Measurements from ENCODE around the gene TEX51. TPM values are rescaled to one million over a fixed set of nuclear protein-coding genes. Genes with fewer than 3 reads are reported as not detected.

TEX51 gene
- total RNA-seq, 2 experiments from 2014 or later: not detected

GRCh38 chr2:126916744-126917143 is 18.1 kb downstream of the TEX51 start:
- Mint-ChIP-seq H3K36me3 (ENCODE audit: low read depth) (no peaks in the 10 kb centered on the region), H3K27ac (no peak overlapping the region), H3K4me1 (no peaks in the 10 kb centered on the region), H3K4me3 (no peak overlapping the region), H3K9me3 (no peaks in the 10 kb centered on the region), H3K27me3 (peaks cover 3% of the 10 kb centered on the region)
- POLR2A ChIA-PET: no interaction called here
- CTCF ChIA-PET: no interaction called here
- DNase-seq: no peak

DNA sequence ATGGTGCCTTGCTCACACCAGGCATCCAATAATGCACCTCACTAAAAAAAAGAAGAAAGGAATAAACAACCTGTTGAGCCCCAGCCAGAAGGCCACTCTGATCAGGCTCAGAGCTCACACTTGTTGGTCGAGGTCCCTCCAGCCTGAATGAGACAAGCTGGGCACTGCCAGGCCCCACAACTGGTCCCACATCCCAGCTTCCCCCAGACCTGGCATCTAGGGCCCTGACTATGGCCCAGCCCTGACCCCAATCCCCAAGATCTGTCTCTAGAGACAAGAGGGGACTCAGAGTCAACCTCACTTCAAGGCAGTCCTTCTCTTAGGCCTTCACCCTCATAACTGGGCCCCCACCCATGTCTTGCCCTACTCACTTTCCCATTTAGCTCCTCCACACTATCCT is 22.4 kb downstream of the TEX51 start:
- Mint-ChIP-seq H3K9me3 (no peaks in the 10 kb centered on the region), H3K27ac (no peak overlapping the region), H3K27me3 (peaks cover 10% of the 10 kb centered on the region), H3K4me3 (no peak overlapping the region), H3K4me1 (no peaks in the 10 kb centered on the region), H3K36me3 (ENCODE audit: low read depth) (no peaks in the 10 kb centered on the region)
- ChIA-PET POLR2A (no interaction called here), CTCF (no interaction called here)
- DNase-seq: no peak

- H3K27ac Mint-ChIP-seq: no peak overlapping the region
- ChIA-PET CTCF (interaction anchor here (0.6 kb wide), 1 partner anchor 1057 kb away, joined by 3 read pairs; no protein-coding TSS in a partner anchor), POLR2A (no interaction called here)
- no peak for DNase-seq
- H3K4me3 Mint-ChIP-seq: no peak overlapping the region
- H3K4me1 Mint-ChIP-seq: no peaks in the 10 kb centered on the region
- no peaks in the 10 kb centered on the region for H3K36me3 Mint-ChIP-seq (ENCODE audit: low read depth)
- H3K9me3 Mint-ChIP-seq: no peaks in the 10 kb centered on the region
- H3K27me3 Mint-ChIP-seq: peaks cover 23% of the 10 kb centered on the region
Measured at GRCh38 chr2:126930970-126931590, 32.4 kb downstream of the TEX51 start.

GRCh38 chr2:126932529-126932928 is 33.8 kb downstream of the TEX51 start:
- Mint-ChIP-seq H3K4me3 (no peak overlapping the region), H3K9me3 (no peaks in the 10 kb centered on the region), H3K27me3 (peaks cover 20% of the 10 kb centered on the region), H3K36me3 (ENCODE audit: low read depth) (no peaks in the 10 kb centered on the region), H3K4me1 (no peaks in the 10 kb centered on the region), H3K27ac (no peak overlapping the region)
- no peak for DNase-seq
- ChIA-PET POLR2A (no interaction called here), CTCF (interaction anchor here (1.2 kb wide), 1 partner anchor 39 kb away, joined by 4 read pairs; no protein-coding TSS in a partner anchor)

- H3K9me3 Mint-ChIP-seq: no peaks in the 10 kb centered on the region
- no peaks in the 10 kb centered on the region for H3K4me1 Mint-ChIP-seq
- ChIA-PET POLR2A (no interaction called here), CTCF (interaction anchor here (0.7 kb wide), 1 partner anchor 1182 kb away, joined by 4 read pairs; no protein-coding TSS in a partner anchor)
- H3K4me3 Mint-ChIP-seq: no peak overlapping the region
- peaks cover 20% of the 10 kb centered on the region for H3K27me3 Mint-ChIP-seq
- no peaks in the 10 kb centered on the region for H3K36me3 Mint-ChIP-seq (ENCODE audit: low read depth)
- no peak overlapping the region for H3K27ac Mint-ChIP-seq
- DNase-seq: no peak
Measured at GRCh38 chr2:126932966-126933710, 34.4 kb downstream of the TEX51 start.

GRCh38 chr2:126933711-126934091 is 35.0 kb downstream of the TEX51 start:
- Mint-ChIP-seq H3K4me1 (no peaks in the 10 kb centered on the region), H3K27me3 (peaks cover 23% of the 10 kb centered on the region), H3K27ac (no peak overlapping the region), H3K9me3 (no peaks in the 10 kb centered on the region), H3K36me3 (ENCODE audit: low read depth) (no peaks in the 10 kb centered on the region), H3K4me3 (no peak overlapping the region)
- ChIA-PET POLR2A (no interaction called here), CTCF (interaction anchor here (0.7 kb wide), 1 partner anchor 1183 kb away, joined by 4 read pairs; no protein-coding TSS in a partner anchor)
- no peak for DNase-seq

DNA sequence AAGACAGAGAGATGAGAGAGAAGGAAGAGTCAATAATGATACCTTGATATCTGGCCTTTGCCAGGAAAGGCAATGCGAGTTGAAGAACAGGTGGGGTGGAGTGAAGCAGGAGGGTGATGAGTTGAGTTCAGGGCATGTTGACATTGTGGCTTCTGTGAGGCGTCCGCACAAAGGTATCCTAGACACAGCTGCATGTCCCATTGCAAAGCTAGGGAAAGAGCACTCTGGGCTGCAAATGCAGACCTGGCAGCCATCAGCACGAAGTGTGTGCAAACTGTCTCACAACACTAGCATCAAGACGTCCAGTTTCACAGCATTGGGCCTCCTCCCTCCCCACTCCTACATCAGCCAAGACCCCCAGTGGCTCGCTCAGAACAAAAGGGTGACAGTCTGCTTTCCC is 36.1 kb downstream of the TEX51 start:
- H3K4me3 Mint-ChIP-seq: no peak overlapping the region
- CTCF ChIA-PET: no interaction called here
- no peak for DNase-seq
- H3K36me3 Mint-ChIP-seq (ENCODE audit: low read depth): no peaks in the 10 kb centered on the region
- H3K27me3 Mint-ChIP-seq: peaks cover 19% of the 10 kb centered on the region
- H3K27ac Mint-ChIP-seq: no peak overlapping the region
- no peaks in the 10 kb centered on the region for H3K4me1 Mint-ChIP-seq
- no peaks in the 10 kb centered on the region for H3K9me3 Mint-ChIP-seq
- POLR2A ChIA-PET: no interaction called here

- no peak for DNase-seq
- Mint-ChIP-seq H3K27ac (no peak overlapping the region), H3K4me1 (no peaks in the 10 kb centered on the region), H3K9me3 (no peaks in the 10 kb centered on the region), H3K27me3 (peaks cover 15% of the 10 kb centered on the region), H3K4me3 (no peak overlapping the region), H3K36me3 (ENCODE audit: low read depth) (no peaks in the 10 kb centered on the region)
- CTCF ChIA-PET: no interaction called here
- POLR2A ChIA-PET: no interaction called here
Measured at GRCh38 chr2:126935774-126936173, 37.1 kb downstream of the TEX51 start.

DNA sequence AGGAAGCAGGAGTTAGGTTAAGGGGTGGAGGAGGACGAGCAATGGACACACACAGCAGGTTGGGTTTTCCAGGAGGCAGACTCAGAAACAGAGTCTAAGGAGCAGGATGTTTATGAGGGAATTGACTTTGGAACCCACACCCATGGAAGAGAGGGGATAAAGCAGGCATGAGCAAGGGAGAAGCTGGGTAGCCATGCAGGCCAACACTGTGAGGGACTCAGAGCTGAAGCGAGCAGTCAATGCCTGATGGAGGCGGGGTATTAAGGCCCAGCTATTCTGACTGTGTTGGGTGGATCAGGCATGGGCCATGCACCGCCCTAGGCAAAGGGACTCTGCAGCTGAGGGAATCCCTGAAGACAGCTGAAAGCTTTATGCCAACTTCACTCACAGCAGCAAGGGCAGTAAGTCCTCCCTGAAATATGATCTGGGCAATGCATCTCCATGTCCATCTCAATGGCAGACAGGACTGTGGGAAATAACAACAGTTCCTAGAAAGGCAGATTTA is 37.6 kb downstream of the TEX51 start:
- no peak for DNase-seq

GRCh38 chr2:126940331-126940730 is 41.6 kb downstream of the TEX51 start:
- no peak overlapping the region for H3K27ac Mint-ChIP-seq
- H3K36me3 Mint-ChIP-seq (ENCODE audit: low read depth): no peaks in the 10 kb centered on the region
- no peaks in the 10 kb centered on the region for H3K4me1 Mint-ChIP-seq
- no peak for DNase-seq
- POLR2A ChIA-PET: no interaction called here
- H3K27me3 Mint-ChIP-seq: peaks cover 21% of the 10 kb centered on the region
- CTCF ChIA-PET: no interaction called here
- no peak overlapping the region for H3K4me3 Mint-ChIP-seq
- H3K9me3 Mint-ChIP-seq: peaks cover 8% of the 10 kb centered on the region

More for the DNA sequence above, 37.6 kb downstream of the TEX51 start:
- CTCF ChIA-PET: no interaction called here
- Mint-ChIP-seq H3K27me3 (peaks cover 15% of the 10 kb centered on the region), H3K27ac (no peak overlapping the region), H3K4me1 (no peaks in the 10 kb centered on the region), H3K36me3 (ENCODE audit: low read depth) (no peaks in the 10 kb centered on the region), H3K4me3 (no peak overlapping the region), H3K9me3 (no peaks in the 10 kb centered on the region)
- POLR2A ChIA-PET: no interaction called here

- Mint-ChIP-seq H3K36me3 (ENCODE audit: low read depth) (no peaks in the 10 kb centered on the region), H3K27ac (no peak overlapping the region), H3K27me3 (peaks cover 12% of the 10 kb centered on the region), H3K9me3 (peaks cover 8% of the 10 kb centered on the region), H3K4me1 (no peaks in the 10 kb centered on the region), H3K4me3 (no peak overlapping the region)
- DNase-seq: no peak
- POLR2A ChIA-PET: no interaction called here
- CTCF ChIA-PET: no interaction called here
Measured at GRCh38 chr2:126942427-126943203, 43.9 kb downstream of the TEX51 start.

- DNase-seq: no peak
- ChIA-PET POLR2A (no interaction called here), CTCF (no interaction called here)
- Mint-ChIP-seq H3K9me3 (peaks cover 8% of the 10 kb centered on the region), H3K27me3 (peaks cover 7% of the 10 kb centered on the region), H3K4me3 (no peak overlapping the region), H3K27ac (no peak overlapping the region), H3K4me1 (no peaks in the 10 kb centered on the region), H3K36me3 (ENCODE audit: low read depth) (no peaks in the 10 kb centered on the region)
Measured at GRCh38 chr2:126943612-126944348, 45.1 kb downstream of the TEX51 start.

- no peak overlapping the region for H3K27ac Mint-ChIP-seq
- no peak overlapping the region for H3K4me3 Mint-ChIP-seq
- DNase-seq: no peak
- no peaks in the 10 kb centered on the region for H3K4me1 Mint-ChIP-seq
- H3K9me3 Mint-ChIP-seq: peaks cover 8% of the 10 kb centered on the region
- peaks cover 7% of the 10 kb centered on the region for H3K27me3 Mint-ChIP-seq
- CTCF ChIA-PET: no interaction called here
- POLR2A ChIA-PET: no interaction called here
- H3K36me3 Mint-ChIP-seq (ENCODE audit: low read depth): no peaks in the 10 kb centered on the region
Measured at GRCh38 chr2:126945118-126945517, 46.4 kb downstream of the TEX51 start.
